ENCODE results near the gene LIPH.
"Not testable (repeated sequence)": the region's sequence is repeated elsewhere in the genome, so short reads cannot be mapped to it uniquely, and the experiment has no call there.

The LIPH gene

GRCh38 chr3:185470323-185470722, 82.1 kb downstream of the LIPH start:
- ChIA-PET CTCF (interaction anchor here (3.9 kb wide), 1 partner anchor 11 kb away, joined by 11 read pairs; no protein-coding TSS in a partner anchor), POLR2A (no interaction called here)
- TF ChIP-seq CTCF (IDR thresholded peaks at IDR 0.05; ENCODE audit: control extremely low read depth, extremely low read depth, low read depth, missing control alignments) = no peak
- no peak for DNase-seq (ENCODE audit: extremely low spot score)

GRCh38 chr3:185469542-185469941, 82.8 kb downstream of the LIPH start:
- no peak for TF ChIP-seq CTCF (IDR thresholded peaks at IDR 0.05; ENCODE audit: control extremely low read depth, extremely low read depth, low read depth, missing control alignments)
- POLR2A ChIA-PET = no interaction called here
- CTCF ChIA-PET = interaction anchor here (0.6 to 3.9 kb wide), 2 partner anchors 8 to 10 kb away, joined by 3 to 11 read pairs; no protein-coding TSS in a partner anchor
- no peak for DNase-seq (ENCODE audit: extremely low spot score)

DNA sequence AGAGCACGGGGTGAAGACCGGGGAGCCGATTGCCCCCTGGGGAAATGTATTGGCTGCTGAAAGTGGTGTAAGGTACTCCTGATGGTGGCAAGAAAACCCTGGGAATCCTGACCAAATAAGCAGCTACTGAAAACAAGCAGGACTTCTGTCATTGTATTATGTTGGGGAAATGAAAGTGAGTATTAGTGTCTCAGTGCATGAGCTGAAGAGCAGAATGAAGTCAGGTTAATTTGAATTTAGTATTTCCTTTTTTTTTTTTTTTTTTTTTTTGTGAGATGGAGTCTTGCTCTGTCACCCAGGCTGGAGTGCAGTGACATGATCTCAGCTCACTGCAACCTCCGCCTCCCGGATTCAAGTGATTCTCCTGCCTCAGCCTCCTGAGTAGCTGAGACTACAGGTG, 86.3 kb downstream of the LIPH start:
- DNase-seq (ENCODE audit: extremely low spot score); POLR2A ChIA-PET: not testable (repeated sequence)
- CTCF ChIA-PET = interaction anchor here (0.8 to 1.4 kb wide), 3 partner anchors 9 to 58 kb away, joined by 3 read pairs; no protein-coding TSS in a partner anchor

GRCh38 chr3:185465471-185465870, 86.9 kb downstream of the LIPH start:
- ChIA-PET POLR2A (no interaction called here), CTCF (interaction anchor here (0.8 to 1.4 kb wide), 2 partner anchors 10 to 58 kb away, joined by 3 read pairs; no protein-coding TSS in a partner anchor)

GRCh38 chr3:185460719-185461350, 91.6 kb downstream of the LIPH start:
- TF ChIP-seq CTCF (IDR thresholded peaks at IDR 0.05; ENCODE audit: control extremely low read depth, extremely low read depth, low read depth, missing control alignments) = peak; percentile 7
- ChIA-PET CTCF (interaction anchor here (0.8 to 3.5 kb wide), 10 partner anchors 8 to 114 kb away, joined by 3 to 20 read pairs (median 5); no protein-coding TSS in a partner anchor), POLR2A (no interaction called here)
- DNase-seq (ENCODE audit: extremely low spot score) = peak; percentile 14

More at GRCh38 chr3:185465471-185465870, 86.9 kb downstream of the LIPH start:
- TF ChIP-seq CTCF (IDR thresholded peaks at IDR 0.05; ENCODE audit: control extremely low read depth, extremely low read depth, low read depth, missing control alignments) = no peak
- DNase-seq (ENCODE audit: extremely low spot score) = no peak

GRCh38 chr3:185460309-185460708, 92.1 kb downstream of the LIPH start:
- ChIA-PET POLR2A (no interaction called here), CTCF (interaction anchor here (0.8 to 3.5 kb wide), 9 partner anchors 8 to 114 kb away, joined by 3 to 20 read pairs (median 4); no protein-coding TSS in a partner anchor)
- no peak for DNase-seq (ENCODE audit: extremely low spot score)
- no peak for TF ChIP-seq CTCF (IDR thresholded peaks at IDR 0.05; ENCODE audit: control extremely low read depth, extremely low read depth, low read depth, missing control alignments)

GRCh38 chr3:185457376-185457775, 95.0 kb downstream of the LIPH start:
- POLR2A ChIA-PET = no interaction called here
- DNase-seq (ENCODE audit: extremely low spot score) = no peak
- CTCF ChIA-PET = interaction anchor here (1.3 kb wide), 2 partner anchors 32 to 103 kb away, joined by 3 read pairs; no protein-coding TSS in a partner anchor
- no peak for TF ChIP-seq CTCF (IDR thresholded peaks at IDR 0.05; ENCODE audit: control extremely low read depth, extremely low read depth, low read depth, missing control alignments)
